Keratinocyte (primary cell): Measurements from ENCODE around the gene TSPEAR.

Experiments used
- CTCF ChIP-seq, 3 experiments: IDR thresholded peaks in 1 of 3; conservative IDR thresholded peaks in 1 of 3; optimal IDR thresholded peaks in 1 of 3; 2 replicates in 2 of 3; 3 replicates in 1 of 3; pipeline versions ENCODE3 to v1.5.1; 2011; ENCODE audit warnings: low read length in 3 of 3, mild to moderate bottlenecking in 3 of 3, moderate library complexity in 2 of 3, control low read depth in 1 of 3, inconsistent platforms in 1 of 3; ENCODE audit not compliant: insufficient read depth in 2 of 3; ENCODE audit errors: extremely low read depth in 1 of 3
- EZH2 ChIP-seq: IDR thresholded peaks from one replicate; pipeline ENCODE4 v1.6.1; 2012; ENCODE audit warnings: inconsistent platforms, mild to moderate bottlenecking, low read length, moderate library complexity

GRCh38 chr21:44726826-44727225 lies 15.5 kb upstream of the TSPEAR start:
- TF ChIP-seq CTCF (optimal IDR thresholded peaks at IDR 0.05 in 1 of 3, IDR thresholded peaks at IDR 0.05 in 1 of 3, conservative IDR thresholded peaks at IDR 0.05 in 1 of 3; ENCODE audit: extremely low read depth in 1 of 3, insufficient read depth in 2 of 3, low read length in 3 of 3) (no peak), EZH2 (no peak)
